BE2C (cell line): ENCODE measurements around the gene SLC45A2.

Experiments used
- DNase-seq: peaks from one replicate; pipeline ENCODE4 v3.0.0-alpha.2; 2020
- H3K27me3 ChIP-seq: fragments of 250-450 bp; sonication (Bioruptor Pico); 2 replicates; pipeline ENCODE4 v1.5.1; 2020; ENCODE audit warnings: mild to moderate bottlenecking
- H3K36me3 ChIP-seq: fragments of 250-450 bp; sonication (Bioruptor Pico); 2 replicates; pipeline ENCODE4 v1.5.1; 2020; ENCODE audit warnings: mild to moderate bottlenecking
- H3K4me1 ChIP-seq: fragments of 250-450 bp; sonication (Bioruptor Pico); 2 replicates; pipeline ENCODE4 v1.5.1; 2020
- H3K4me3 ChIP-seq: 2 replicates; pipeline ENCODE4 v1.5.1; 2011; ENCODE audit warnings: low read depth, low read length
- H3K9me3 ChIP-seq: fragments of 250-450 bp; sonication (Bioruptor Pico); 2 replicates; pipeline ENCODE4 v1.5.1; 2020
- TF ChIP-seq, protein P1 (sequence below): IDR thresholded peaks from 2 replicates; pipeline ENCODE4 v1.5.1; 2012; ENCODE audit warnings: mild to moderate bottlenecking, low read depth, low read length

SLC45A2 gene

DNA sequence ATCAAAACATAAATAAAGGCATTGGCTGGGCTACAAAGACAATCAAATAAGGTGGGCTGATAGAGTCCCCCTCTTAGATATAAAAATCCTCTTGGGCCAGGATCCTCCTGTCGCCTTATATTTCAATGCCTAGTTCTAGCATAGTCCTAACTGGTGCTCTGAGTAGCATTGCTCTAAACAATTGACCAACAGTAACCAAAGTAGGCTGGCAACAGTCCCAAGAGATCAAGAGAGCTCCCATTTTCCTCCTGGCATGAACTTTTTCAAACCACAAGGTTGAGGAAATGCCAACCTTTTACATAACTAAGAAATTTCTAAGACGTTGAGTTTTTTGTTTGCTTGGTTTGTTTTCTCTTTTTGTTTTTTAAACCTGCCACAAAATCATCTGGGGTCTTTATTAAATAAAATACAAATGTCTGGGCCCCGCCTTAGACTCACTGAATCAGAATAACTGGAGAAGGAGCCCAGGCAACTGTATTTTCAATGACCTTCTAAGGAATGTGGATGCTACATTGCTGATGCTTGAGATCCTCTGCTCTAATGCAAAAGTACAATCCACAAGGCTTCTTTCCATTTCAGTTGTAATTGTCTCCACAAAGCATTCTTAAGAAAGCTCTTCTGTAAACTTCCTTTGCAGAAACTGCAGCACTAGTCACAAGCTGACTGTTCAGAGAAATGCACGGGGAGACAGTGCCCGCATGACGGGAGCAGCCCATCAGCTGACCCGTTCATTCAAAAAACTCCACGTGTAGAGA is 2.9 kb downstream of the SLC45A2 start:
- Histone ChIP-seq H3K4me3 (no peak overlapping the region), H3K36me3 (no peaks in the 10 kb centered on the region), H3K27me3 (no peaks in the 10 kb centered on the region), H3K9me3 (no peaks in the 10 kb centered on the region), H3K4me1 (no peaks in the 10 kb centered on the region)
- TF ChIP-seq, protein P1, sequence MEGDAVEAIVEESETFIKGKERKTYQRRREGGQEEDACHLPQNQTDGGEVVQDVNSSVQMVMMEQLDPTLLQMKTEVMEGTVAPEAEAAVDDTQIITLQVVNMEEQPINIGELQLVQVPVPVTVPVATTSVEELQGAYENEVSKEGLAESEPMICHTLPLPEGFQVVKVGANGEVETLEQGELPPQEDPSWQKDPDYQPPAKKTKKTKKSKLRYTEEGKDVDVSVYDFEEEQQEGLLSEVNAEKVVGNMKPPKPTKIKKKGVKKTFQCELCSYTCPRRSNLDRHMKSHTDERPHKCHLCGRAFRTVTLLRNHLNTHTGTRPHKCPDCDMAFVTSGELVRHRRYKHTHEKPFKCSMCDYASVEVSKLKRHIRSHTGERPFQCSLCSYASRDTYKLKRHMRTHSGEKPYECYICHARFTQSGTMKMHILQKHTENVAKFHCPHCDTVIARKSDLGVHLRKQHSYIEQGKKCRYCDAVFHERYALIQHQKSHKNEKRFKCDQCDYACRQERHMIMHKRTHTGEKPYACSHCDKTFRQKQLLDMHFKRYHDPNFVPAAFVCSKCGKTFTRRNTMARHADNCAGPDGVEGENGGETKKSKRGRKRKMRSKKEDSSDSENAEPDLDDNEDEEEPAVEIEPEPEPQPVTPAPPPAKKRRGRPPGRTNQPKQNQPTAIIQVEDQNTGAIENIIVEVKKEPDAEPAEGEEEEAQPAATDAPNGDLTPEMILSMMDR = no peak
- DNase-seq = no peak

DNA sequence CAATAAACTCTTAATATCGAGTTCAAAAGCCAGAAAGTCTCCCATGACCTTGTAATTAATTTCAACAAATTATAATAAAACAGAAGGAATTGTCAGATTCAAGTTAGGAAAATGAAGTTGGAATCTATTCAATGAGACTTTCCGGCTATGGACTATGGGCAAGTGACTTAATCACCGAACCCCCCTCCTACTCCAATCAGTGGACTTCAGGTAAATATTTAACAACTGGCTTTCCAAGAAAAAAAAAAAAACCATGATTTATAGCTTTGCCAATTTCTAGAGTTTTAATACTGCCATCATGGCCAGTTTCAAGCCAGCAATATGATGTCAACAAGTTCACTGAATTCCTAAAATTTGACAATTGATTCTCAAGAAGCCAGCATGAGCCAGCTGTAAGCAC is 4.5 kb downstream of the SLC45A2 start:
- TF ChIP-seq, protein P1 = no peak
- Histone ChIP-seq H3K27me3 (peaks cover 4% of the 10 kb centered on the region; the same call in 1 of the 2 replicates), H3K36me3 (no peaks in the 10 kb centered on the region), H3K4me1 (no peaks in the 10 kb centered on the region), H3K4me3 (no peak overlapping the region), H3K9me3 (no peaks in the 10 kb centered on the region)
- no peak for DNase-seq

DNA sequence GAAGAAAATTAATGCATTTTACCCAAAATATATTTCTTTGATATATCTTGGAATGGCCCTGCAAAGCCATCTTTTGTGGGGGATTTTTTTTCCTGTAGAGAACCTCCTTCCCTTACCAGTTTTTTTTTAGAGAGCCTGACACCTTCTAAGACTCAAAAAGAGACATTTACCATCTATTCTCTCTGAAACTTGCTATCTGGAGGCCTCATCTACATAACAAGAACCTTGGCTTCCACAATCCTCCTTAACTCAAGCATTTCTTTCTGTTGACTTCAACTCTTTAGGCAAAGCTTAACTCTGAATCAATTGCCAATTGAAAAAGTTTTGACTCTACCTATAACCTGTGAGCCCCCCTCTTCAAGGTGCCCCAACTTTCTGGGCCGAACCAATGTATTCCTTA is 6.2 kb downstream of the SLC45A2 start:
- Histone ChIP-seq H3K36me3 (no peaks in the 10 kb centered on the region), H3K4me3 (no peak overlapping the region), H3K9me3 (no peaks in the 10 kb centered on the region), H3K27me3 (peaks cover 10% of the 10 kb centered on the region; the same call in 1 of the 2 replicates), H3K4me1 (no peaks in the 10 kb centered on the region)
- DNase-seq = no peak
- TF ChIP-seq, protein P1 = no peak

DNA sequence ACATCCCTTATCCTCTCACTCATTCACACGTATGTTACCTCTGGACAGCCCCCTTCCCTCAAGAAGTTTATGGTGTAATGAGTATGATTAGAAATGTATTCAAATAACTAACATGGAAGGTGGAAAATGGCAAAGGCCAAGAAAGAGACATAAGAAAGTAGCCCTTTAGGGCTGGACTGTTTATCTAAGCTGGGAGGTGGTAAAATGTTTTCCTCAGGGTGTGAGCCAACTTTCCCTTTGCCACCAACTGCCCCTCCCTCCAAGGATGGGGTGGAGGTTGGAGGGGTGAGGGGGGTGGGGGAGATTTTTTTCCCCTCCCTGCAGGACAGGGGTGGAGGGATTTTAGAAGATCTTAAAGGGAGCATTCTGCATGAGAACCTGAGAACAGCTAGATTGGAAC is 8.2 kb downstream of the SLC45A2 start:
- H3K27me3 ChIP-seq = peaks cover 13% of the 10 kb centered on the region; the same call in 1 of the 2 replicates
- no peak for DNase-seq
- TF ChIP-seq, protein P1 = no peak
- H3K4me3 ChIP-seq = no peak overlapping the region
- H3K36me3 ChIP-seq = no peaks in the 10 kb centered on the region
- no peaks in the 10 kb centered on the region for H3K9me3 ChIP-seq
- H3K4me1 ChIP-seq = no peaks in the 10 kb centered on the region

DNA sequence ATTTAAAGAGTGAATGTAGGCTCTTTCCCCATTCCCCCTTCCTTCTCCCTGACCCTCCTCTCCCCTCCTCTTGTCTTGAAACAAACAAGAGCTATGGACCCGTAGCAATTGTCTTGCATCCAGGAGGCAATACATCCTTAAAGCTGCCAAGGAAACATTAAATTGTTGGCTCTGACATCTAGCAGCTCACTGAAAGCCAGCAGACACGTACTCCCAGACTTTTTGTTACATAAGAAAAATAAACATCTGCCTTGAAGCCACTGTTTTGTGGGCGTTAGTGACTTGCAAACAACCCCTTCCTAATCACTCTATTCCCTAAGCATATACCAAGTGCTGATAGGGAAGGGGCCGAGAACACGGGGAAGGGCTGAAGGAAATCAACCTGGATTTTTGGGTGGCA is 8.6 kb downstream of the SLC45A2 start:
- H3K4me1 ChIP-seq = no peaks in the 10 kb centered on the region
- TF ChIP-seq, protein P1 = no peak
- peaks cover 13% of the 10 kb centered on the region; the same call in 1 of the 2 replicates for H3K27me3 ChIP-seq
- H3K4me3 ChIP-seq = no peak overlapping the region
- no peaks in the 10 kb centered on the region for H3K9me3 ChIP-seq
- no peaks in the 10 kb centered on the region for H3K36me3 ChIP-seq
- DNase-seq = no peak

DNA sequence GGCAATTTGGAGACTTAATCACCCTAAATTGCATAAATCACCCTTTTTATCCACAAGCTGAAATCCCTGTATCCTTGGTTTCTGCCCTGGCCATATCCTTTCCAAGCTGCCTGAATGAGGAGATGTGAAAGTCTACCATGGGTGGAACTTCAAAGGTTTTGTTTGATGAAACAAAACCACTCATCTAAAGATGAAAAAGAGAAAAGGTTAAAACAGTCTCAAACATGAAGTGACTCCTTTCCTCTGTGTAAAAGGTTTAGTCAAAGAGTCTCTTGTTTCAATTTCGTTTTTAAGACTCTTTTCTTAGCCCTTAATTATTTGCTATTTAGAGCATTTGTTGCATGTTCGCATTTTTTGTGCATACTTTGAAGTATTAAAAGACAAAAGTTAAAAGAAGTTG is 11.2 kb downstream of the SLC45A2 start:
- Histone ChIP-seq H3K4me1 (no peaks in the 10 kb centered on the region), H3K9me3 (no peaks in the 10 kb centered on the region), H3K36me3 (no peaks in the 10 kb centered on the region), H3K27me3 (peaks cover 16% of the 10 kb centered on the region), H3K4me3 (no peak overlapping the region)
- TF ChIP-seq, protein P1 = no peak
- DNase-seq = no peak
